BJ (cell line): ENCODE data around the gene ALK. TPM values are rescaled to one million over a fixed set of nuclear protein-coding genes. Genes with fewer than 3 reads are reported as not detected.
A peak's percentile ranks its signal among the peaks of the same experiment; 100 is the strongest.

Experiments
- CTCF ChIA-PET: fragments of 350-600 bp; formaldehyde crosslinking; extraction: SDS; loops from one replicate; lab custom pipeline; 2021; ENCODE audit warnings: antibody characterized with exemption, inconsistent platforms; lab: Yijun Ruan, JAX
- POLR2A ChIA-PET: fragments of 300-600 bp; sonication (Branson Sonifier 250); formaldehyde crosslinking; extraction: SDS; loops from one replicate; lab custom pipeline; 2021; ENCODE audit warnings: antibody characterized with exemption; lab: Charles Lee
- DNase-seq: peaks from one replicate; pipeline ENCODE4 v3.0.0-alpha.2; 2011; ENCODE audit warnings: low read depth
- H3K27me3 ChIP-seq: 2 replicates; pipeline ENCODE4 v1.6.0; 2011; ENCODE audit warnings: low read length; ENCODE audit not compliant: control insufficient read depth, insufficient read depth
- H3K36me3 ChIP-seq: 2 replicates; pipeline ENCODE4 v1.5.1; 2011; ENCODE audit warnings: low read length; ENCODE audit not compliant: control insufficient read depth, insufficient read depth
- H3K4me3 ChIP-seq: 2 replicates; pipeline ENCODE4 v1.5.1; 2011; ENCODE audit warnings: low read depth, mild to moderate bottlenecking, control low read depth, low read length
- polyA plus RNA-seq: library from polyadenylated mRNA; depleted of rRNA; stranded (reverse); fragments of >200 nt; gene quantifications from 2 replicates; pipeline ENCODE4 v1.2.3, GENCODE V29; 2011
- TF ChIP-seq, protein P1 (sequence below): IDR thresholded peaks from 2 replicates; pipeline ENCODE4 v1.5.1; 2011; ENCODE audit warnings: low read depth, mild to moderate bottlenecking, control low read depth, inconsistent platforms, low read length, moderate library complexity; ENCODE audit not compliant: insufficient read depth

ALK gene
- polyA plus RNA-seq, 1 experiment: not detected

GRCh38 chr2:29310650-29311348, 610.6 kb downstream of the ALK start:
- TF ChIP-seq, protein P1, sequence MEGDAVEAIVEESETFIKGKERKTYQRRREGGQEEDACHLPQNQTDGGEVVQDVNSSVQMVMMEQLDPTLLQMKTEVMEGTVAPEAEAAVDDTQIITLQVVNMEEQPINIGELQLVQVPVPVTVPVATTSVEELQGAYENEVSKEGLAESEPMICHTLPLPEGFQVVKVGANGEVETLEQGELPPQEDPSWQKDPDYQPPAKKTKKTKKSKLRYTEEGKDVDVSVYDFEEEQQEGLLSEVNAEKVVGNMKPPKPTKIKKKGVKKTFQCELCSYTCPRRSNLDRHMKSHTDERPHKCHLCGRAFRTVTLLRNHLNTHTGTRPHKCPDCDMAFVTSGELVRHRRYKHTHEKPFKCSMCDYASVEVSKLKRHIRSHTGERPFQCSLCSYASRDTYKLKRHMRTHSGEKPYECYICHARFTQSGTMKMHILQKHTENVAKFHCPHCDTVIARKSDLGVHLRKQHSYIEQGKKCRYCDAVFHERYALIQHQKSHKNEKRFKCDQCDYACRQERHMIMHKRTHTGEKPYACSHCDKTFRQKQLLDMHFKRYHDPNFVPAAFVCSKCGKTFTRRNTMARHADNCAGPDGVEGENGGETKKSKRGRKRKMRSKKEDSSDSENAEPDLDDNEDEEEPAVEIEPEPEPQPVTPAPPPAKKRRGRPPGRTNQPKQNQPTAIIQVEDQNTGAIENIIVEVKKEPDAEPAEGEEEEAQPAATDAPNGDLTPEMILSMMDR: no peak
- CTCF ChIA-PET: interaction anchor here (0.6 to 4.8 kb wide), 8 partner anchors 12 to 803 kb away, joined by 3 to 36 read pairs (median 3); no protein-coding TSS in a partner anchor
- POLR2A ChIA-PET: no interaction called here
- Histone ChIP-seq H3K4me3 (no peak overlapping the region), H3K36me3 (no peaks in the 10 kb centered on the region), H3K27me3 (peaks cover 4% of the 10 kb centered on the region; the same call in 1 of the 2 replicates)
- no peak for DNase-seq

- no peaks in the 10 kb centered on the region for H3K36me3 ChIP-seq
- no peak for DNase-seq
- H3K4me3 ChIP-seq: no peak overlapping the region
- ChIA-PET CTCF (interaction anchor here (0.7 to 4.8 kb wide), 43 partner anchors 8 to 804 kb away, joined by 3 to 36 read pairs (median 5); no protein-coding TSS in a partner anchor), POLR2A (no interaction called here)
- TF ChIP-seq, protein P1: peak; percentile 89
- H3K27me3 ChIP-seq: peaks cover 4% of the 10 kb centered on the region; the same call in 1 of the 2 replicates
These were observed 612.0 kb downstream of the ALK start for GRCh38 chr2:29309090-29310029.

GRCh38 chr2:29308366-29308765, 613.0 kb downstream of the ALK start:
- TF ChIP-seq, protein P1: no peak
- DNase-seq: no peak

GRCh38 chr2:29307519-29307918, 613.9 kb downstream of the ALK start:
- DNase-seq: no peak
- POLR2A ChIA-PET: no interaction called here
- Histone ChIP-seq H3K4me3 (no peak overlapping the region), H3K27me3 (no peaks in the 10 kb centered on the region), H3K36me3 (no peaks in the 10 kb centered on the region)
- TF ChIP-seq, protein P1: no peak
- CTCF ChIA-PET: interaction anchor here (1.5 to 4.8 kb wide), 7 partner anchors 10 to 534 kb away, joined by 5 to 36 read pairs (median 7); no protein-coding TSS in a partner anchor

More at GRCh38 chr2:29308366-29308765, 613.0 kb downstream of the ALK start:
- Histone ChIP-seq H3K36me3 (no peaks in the 10 kb centered on the region), H3K27me3 (no peaks in the 10 kb centered on the region), H3K4me3 (no peak overlapping the region)
- ChIA-PET POLR2A (interaction anchor here (0.7 kb wide), 1 partner anchor 9 kb away, joined by 6 read pairs; no protein-coding TSS in a partner anchor), CTCF (interaction anchor here (0.5 to 4.8 kb wide), 32 partner anchors 8 to 805 kb away, joined by 3 to 36 read pairs (median 5); no protein-coding TSS in a partner anchor)

DNA sequence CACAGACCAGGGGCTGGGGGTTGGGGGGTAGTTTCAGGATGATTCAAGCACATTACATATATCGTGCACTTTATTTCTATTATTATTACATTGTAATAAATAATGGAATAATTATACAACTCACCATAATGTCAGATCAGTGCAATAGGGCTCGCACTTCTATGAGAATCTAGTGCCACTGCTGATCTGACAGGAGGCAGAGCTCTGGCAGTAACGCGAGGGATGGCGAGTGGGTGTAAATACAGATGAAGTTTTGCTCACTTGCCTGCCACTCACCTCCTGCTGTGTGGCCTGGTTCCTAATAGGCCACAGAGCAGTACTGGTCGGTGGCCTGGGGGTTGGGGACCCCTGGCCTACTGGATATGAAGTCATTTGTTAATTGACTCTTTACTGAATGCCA, 615.6 kb downstream of the ALK start:
- TF ChIP-seq, protein P1: no peak
- CTCF ChIA-PET: interaction anchor here (0.9 to 1.1 kb wide), 2 partner anchors 9 to 347 kb away, joined by 3 read pairs; no protein-coding TSS in a partner anchor
- Histone ChIP-seq H3K27me3 (no peaks in the 10 kb centered on the region), H3K36me3 (no peaks in the 10 kb centered on the region), H3K4me3 (no peak overlapping the region)
- no peak for DNase-seq
- POLR2A ChIA-PET: no interaction called here
